RPMI8226 (cell line): ENCODE results near the gene CALCA.
"Not testable (repeated sequence)": the region's sequence is repeated elsewhere in the genome, so short reads cannot be mapped to it uniquely, and the experiment has no call there.

Source experiments
- DNase-seq: peaks from one replicate; pipeline ENCODE4 v3.0.0-alpha.2; 2015

The CALCA gene, protein sequence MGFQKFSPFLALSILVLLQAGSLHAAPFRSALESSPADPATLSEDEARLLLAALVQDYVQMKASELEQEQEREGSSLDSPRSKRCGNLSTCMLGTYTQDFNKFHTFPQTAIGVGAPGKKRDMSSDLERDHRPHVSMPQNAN

DNA sequence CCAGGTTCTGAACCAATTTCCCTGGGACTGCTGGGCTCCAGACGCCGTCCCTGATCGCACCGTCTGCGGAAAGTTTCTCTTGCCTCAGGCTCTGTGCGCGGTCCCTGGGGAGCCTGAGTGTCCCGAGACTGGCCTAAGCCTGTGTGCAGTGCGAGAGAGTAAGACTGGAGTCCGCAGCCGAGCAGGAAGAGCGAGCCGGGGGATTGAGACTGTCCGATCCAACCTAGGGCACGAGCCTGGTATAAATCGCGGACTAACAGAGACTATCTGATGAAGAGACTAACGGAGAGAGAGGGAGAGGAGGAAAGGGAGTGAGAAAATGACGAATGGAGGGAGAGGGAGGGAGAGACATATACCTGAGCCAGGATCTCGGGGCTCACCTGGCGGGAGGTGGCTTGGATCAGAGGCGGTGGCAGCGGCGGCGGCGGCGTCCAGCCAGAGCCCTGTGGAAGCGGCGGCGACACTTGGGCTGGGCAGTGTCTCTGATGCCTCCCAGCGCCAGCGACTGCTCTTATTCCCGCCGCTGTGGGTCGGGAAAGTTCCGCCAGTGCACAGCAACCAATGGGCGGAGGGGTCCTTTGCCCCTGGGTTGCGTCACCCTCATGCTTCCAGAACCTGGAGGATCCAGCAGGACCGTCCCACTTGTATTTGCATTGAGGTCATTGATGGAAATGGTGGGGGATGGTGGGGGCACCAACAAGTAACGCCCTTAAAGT, at the start of gene CALCA:
Gene CALCA, minus strand, starts transcription at position 487 of the 716 bp plus-strand sequence. CDS start 1,159 bp downstream, outside the sequence.
- DNase-seq = no peak

DNA sequence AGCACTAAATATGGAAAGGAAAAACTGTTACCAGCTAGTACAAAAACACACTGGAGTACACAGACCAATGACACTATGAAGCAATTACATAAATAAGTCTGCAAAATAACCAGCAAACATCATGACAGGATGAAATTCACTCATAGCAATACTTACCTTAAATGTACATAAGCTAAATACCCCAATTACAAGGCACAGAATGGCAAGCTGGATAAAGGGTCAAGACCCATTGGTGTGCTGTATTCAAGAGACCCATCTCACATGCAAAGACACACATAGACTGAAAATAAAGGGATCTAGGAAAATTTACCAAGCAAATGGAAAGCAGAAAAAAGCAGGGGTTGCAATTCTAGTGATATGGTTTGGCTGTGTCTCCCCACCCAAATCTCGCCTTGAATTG, 44.0 kb upstream of the CALCA start:
- DNase-seq = no peak

DNA sequence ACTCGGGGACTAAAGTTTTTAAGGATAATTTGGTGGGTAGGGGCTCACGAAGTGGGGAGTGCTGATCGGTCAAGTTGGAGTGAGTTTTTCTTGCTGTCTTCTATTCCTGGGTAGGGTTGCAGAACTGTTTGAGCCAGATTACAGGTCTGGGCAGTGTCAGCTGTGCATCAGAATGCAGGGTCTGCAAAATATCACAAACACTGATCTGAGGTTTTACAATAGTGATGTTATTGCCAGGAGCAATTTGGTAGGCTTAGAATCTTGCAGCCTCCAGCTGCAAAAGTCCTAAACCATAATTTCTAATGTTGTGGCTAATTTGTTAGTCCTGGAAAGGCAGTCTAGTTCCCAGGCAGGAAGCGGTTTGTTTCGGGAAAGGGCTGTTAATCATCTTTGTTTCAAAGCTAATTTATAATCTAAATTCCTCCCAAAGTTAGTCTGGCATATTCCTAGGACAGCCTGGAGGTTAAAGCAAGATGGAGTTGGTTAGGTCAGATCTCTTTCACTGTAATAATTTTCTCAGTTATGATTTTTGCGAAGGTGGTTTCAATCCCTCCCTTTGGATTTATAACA, 39.7 kb upstream of the CALCA start:
- DNase-seq = no peak

DNA sequence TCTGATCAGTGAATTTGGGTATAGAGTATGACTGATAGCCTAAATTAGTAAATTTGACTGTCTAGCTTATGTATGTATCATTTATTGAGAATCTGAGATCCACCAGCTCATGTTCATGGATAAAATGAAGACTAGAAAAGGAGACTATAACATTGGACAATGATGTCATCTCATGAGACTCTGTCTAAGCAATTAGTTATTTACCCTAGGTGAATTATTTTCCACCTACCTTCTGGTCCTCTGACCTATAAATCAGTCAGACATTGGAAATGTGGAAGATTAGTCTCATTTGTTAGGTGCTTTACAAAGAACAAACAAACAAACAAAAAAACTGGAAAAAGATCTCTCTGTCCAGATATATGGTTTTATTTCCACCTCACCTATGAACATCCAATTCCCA, 38.7 kb upstream of the CALCA start:
- DNase-seq = no peak

DNA sequence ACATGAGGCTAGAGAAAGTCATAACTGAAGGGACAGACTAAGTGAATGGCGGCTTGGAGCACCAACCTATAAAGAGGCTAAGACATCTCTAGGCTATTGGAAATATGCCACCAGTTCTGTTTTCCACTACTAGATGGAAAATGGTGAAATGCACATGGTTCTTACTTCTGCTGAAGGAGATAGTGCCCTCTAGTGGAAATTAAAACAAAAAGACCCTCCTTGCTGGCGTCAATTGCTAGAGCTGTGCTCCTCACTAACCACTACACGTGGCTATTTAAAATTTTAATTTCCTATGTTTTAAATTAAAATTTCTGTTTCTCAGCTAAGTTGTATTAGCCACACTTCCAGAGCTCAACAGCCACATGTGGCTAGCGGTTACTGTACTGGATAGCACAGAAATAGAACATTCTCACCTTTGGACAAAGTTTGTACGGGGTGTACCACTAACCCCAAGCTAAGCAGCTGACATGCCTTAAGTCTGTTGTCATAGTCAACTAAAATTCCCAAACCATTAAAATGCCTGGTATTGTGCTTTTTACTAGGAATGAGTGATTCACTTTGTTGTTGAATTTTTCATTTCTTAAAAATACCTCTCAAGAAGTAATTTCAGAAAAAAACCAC, 34.1 kb upstream of the CALCA start:
- DNase-seq = peak; percentile 32

DNA sequence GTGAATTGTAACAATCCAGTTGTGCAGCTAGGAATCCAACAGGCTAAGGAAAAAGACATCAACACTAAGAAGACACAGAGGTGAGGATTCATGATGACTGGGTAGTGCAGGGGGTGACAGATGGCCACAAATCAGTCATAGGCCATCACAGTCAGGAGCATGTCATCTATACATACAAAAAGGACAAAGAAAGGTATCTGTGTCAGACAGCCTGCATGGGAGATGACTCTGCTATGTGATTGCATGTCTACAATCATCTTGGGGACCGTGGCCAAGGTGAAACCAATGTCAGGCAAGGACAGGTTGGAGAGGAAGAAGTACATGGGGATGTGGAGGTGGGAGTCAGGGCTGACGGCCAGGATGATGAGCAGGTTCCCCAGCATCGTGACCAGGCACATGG, 16.0 kb upstream of the CALCA start:
- not testable (repeated sequence) for DNase-seq

DNA sequence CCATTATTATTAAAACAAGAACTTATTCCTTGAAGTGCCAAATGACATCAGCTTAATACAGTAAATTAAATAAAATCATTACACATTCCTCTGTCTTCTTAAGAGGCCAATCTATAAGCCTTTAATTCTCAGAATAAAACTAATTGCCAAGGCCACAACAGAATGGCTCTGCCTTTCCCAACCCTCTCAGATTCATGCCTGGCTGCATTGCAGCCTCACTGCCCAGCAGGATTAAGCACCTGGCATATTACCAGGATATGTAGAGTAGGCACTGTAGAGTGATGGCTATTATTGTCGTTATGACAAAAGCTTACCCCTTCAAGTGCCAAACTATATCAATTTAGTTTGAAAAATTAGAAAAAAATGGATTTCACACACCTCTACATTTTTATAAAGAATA, 9.4 kb upstream of the CALCA start:
- no peak for DNase-seq

DNA sequence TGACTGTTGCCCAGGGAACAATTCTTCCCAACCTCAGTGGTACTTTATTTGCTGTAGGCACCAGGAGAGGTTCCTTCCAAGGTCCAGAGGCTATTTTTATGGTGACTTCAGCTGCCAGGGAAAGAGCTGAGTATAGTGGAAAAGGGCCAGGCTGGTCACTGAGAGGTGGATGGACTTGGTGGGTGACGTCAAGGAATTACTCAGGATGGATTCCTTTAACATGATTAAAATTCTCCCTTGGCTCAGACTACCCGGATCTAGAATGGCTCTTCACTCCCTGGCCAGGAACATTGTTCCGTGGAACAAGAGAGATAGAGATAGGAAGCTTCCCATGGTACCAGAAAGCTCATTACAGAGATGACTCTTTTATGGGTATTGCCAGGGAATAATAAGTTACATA, 8.7 kb upstream of the CALCA start:
- no peak for DNase-seq

DNA sequence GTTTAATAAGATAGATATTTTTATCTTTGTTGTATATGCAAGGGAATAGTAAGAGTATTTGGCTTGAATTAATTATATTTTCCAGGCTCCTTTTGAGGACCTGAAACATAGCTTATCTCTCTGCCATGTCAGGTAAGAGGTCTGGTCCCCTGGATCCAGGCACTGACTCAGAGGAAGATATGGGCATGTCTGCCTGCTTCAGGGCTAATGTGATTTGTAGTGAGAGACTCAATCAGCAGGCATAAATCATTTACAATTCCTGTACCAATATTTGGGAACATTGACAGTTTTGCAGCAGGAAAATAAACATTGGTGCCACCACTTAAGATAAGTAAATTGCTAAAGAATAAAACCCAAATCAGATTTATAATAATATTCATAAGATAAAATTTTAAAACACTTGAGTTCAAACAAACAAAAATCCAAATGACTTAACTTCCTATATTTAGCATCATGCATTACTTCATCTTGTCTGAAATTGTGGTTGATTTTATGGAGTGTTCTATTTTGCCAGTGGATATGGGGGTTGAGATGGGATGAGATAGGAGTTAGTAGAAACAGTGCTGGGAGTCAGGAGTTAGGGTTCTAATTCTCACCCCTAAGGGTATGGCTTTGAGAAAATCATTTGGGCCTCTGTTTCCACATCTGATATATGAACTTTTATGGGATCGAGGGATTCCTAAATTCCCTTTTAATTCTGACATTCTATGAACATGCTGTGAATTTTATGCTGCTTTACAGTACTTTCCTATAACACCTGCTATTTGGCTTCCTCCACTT, 5.1 kb upstream of the CALCA start:
- DNase-seq = no peak

DNA sequence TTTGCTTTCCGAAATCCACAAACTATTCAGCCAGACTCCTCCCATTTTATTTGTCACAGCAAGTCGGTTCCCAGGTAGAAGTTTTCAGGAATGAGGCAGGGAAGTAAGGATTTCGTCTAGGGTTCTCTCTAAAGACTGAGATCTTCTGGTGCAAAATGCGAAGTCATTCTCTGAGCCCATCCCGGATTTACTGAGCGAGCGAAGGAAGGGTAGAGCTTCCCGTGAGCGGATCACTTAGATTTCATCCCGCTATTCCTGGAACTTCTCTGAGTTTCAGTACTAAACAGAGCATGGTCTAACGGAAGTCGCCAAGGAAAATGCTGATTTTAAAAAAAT, 3.1 kb upstream of the CALCA start:
- DNase-seq = no peak

DNA sequence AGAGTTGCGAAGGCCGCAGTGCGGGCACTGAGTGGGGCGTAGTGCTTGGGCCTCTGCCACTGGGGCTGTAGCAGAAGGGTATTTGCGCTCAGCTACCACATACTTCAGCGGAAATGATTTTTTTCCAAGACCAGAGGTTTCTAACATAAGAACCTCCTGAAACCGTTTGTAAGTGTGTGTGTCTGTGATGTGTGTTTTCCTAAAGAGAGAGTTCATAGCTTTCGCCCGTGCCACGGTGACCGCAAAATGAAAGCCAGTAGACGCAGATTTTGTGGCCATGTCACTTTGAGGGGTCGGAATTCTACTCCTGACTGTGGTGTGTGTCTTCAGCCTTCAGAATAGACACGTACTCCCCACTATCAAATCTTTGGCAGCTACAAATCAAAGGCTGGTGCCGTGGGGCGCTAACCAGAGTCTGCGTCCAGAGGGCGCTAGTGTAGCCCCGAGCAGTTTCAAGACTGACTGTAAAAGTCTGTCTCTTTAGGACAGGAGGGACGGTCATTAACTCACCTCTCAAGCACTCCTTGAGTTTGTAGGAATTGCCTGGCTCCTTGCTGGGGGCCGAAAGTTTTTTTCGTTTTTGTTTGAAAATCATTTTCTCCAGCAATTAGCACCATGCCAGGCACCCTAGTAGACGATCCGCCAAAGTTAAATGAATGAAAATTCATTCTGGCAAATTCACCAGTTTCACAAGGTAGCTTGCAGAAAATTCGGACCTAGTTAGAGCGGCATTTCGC, 2.5 kb upstream of the CALCA start:
- DNase-seq = peak; percentile 54

DNA sequence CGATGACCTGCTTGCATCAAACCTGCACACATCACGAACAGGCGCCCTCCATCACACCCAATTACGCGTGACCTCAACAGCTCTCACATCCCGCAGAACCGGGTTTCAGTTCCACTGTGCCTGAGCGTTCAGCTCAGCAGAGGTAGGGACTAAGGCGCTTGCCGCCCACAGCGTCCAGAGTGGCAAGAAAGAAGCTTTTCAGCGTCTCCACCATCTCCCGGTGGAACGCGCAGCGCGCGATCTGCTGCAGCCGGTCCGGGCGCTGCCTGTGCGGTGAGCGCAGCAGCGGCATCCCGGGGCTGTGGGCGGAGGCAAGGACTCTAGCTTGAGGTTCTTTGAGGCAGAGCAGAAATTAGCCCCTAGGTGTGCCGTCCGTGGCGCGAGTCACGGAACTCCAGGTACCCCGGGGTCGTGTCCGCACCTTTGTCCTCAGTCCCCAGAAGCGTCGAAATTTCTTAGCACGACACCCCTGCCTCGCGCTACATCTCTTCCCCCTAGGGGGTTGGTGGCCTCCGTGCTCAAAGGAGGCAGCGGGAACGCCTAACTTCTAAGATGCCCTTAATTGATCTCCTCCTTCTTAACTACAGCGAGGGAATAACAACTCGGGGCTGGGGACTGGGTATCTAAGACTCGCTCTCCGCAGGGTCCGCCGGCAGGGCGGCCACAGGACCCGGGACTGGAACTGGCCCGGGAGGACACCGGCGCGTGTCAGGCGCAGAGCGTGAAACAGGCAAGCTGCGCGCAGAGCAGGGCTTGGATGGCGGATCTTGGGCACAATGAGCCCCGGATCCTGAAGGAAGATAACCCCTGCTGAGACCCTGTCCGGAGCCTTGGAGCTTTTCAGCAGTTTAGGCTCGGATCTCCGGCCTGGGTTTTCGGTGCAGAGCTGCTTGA, 1.7 kb upstream of the CALCA start:
- DNase-seq = no peak

DNA sequence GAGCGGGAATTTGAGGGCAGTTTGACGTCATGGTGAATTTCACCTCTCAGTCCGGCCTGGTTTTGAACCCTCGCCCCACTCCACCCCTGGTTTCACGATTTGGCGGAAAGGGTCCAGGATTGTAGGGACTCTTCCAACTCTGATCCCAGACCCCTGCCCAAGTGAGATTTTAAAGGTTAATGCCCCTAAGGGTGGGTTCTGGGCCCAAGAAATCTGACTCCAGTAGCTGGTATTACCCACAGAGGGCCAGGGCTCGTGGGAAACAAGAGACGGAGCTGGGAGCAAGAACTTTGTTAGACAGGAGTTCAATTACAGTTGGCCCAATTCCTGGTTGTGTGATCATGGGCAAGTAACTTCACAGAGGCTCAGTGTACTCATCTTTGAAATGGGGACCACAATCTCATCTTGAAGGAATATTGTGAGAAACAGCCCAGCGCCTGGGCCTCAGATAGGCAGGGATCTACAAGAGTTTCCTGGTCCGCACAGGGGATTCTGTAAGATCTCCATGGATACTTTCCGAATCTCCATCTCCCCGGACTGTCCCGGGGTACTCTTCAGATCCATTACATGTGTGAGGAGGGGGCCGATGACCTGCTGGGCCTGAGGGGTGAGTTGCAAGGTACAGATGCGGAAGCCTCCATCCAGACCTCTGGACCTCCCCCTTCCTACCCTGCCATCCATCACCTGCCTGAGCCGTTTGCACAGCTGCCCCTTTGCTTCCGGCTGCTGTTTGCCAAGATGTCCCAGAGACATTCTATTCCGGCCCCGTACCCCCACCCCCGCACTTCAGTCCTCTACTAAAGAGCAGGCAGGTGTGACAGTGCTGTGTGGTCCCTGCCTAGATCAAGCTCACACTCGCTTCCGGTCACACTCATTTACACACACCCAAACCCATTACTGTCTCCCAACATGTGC, 687 bp upstream of the CALCA start:
- DNase-seq = no peak

DNA sequence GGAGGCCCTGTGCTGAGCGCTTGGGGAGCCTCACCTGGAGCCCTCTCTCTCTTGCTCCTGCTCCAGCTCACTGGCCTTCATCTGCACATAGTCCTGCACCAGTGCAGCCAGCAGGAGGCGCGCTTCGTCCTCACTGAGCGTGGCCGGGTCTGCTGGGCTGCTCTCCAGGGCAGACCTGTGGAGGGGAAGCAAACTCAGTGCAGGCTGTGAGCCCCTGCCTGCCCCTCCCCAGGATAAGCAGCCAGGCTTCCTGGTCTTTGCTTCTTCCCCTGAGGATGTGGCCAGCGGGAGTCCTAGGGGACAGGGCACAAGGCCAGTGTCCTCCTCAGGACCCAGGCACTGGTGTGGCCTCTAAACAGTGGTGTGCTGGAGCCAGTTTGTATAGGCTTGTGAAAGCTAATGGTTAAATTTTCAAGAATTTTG, 2.2 kb downstream of the CALCA start:
- peak; percentile 47 for DNase-seq

DNA sequence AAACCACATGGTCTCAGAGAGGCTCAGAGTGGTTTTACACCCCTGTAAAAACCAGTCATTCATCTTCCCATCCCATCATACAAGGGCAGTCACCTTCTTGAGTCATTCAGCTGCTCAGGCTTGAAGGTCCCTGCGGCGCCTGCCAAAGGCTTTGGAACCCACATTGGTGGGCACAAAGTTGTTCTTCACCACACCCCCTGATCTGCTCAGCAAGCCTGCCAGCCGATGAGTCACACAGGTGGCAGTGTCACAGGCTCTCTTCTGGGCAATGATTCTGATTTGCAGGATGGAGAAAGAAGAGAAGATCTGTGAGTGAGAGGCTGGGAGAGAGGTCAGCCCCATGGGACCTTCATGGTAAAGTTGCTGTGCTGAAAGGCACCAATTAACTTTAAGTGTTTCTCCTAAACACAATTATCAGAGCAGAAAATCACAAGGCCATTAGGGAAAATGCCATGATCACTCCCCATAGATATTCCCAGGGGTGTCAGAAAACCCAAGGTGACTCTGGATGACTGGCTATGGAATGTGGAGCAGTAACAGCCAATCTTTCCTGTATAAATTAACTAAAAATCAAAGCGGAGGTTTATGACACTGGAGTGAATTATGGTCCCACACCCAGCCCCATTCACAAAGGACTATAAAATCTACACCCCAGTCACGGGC, 4.4 kb downstream of the CALCA start:
- no peak for DNase-seq

DNA sequence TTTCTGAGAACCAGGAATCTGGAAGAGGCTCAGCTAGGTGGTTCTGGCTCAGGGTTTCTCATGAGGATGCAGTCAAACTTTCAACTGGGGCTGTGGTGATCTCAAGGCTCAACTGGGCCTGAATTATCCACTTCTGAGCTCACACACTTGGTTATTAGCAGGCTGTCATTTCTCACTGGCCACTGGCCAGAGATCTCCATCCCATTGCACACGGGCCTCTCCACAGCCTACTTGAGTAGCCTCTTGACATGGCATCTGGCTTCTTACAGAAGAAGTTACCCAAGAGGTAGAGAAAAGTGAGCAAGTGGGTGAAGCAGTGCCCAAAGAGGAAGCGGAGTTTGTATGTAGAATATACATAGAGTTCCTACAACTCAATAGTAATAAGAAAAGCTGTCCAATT, 16.0 kb downstream of the CALCA start:
- DNase-seq = no peak

DNA sequence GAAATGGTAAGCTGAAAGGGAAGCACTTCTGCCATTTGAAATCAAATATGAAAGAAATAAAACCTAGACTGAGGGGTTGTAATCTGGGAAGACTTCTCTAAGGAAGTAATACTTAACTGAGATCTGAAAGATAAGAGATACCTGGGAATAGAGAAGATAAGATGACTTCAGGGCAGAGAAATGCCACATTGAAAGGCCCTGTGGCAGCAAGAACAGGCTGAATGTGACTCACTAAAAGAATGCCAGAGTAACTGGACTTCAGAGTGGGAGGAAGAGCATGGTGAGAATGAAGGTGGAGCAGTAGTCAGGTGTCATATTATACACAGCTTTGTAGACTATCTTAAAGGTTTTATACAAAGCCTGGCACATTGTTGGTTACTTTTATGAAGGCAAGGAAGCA, 17.6 kb downstream of the CALCA start:
- DNase-seq = no peak

DNA sequence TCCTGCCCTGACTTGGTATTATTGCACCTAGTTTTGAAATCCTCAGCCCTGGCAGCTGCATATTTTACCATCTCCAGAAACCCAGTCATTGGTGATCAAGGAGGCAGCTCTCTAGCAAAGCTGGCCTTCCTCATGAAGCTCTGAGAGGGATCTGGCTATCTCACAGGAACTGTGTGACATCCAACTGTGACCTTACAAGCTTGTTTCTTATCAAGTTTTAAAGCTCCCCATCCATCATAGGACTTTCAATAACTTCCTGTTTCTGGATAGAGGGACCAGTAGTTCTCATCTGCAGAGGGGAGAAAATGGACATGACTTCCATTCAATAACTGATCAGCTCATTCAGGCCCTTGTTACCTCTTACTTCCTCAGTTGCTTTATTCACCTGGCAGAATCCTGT, 18.2 kb downstream of the CALCA start:
- DNase-seq = no peak

DNA sequence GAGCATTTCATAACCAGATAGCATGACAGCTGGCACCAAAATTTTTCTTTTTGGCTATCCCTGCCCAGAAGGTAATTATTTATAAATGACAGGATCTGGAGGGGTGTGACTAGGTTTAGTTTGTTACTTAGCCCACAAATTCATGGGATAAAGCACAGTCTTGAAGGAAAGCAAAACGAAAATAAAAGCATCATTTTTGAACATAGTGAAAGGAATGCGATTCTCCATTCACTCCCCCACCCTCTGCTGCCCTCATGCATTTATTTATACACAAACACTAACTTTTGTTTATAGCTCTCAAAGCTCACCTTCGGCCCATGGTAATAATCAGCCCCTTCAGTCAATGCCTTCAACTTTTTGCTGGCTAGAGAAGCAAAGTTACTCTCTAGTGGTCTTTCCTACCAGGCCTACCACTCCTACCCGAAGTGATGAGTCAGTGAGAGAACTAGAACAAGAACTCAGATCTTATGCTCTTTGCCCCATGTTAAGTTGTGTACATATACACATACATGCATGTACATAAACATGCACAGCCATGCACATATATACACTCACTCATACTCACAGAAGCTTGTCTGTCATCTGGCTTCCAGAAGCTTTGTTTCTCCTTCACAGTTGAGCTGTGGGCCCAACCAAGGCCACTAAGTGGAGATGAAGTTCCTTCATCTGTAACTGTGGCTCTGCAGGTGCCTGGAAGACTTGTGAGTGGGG, 22.6 kb downstream of the CALCA start:
- DNase-seq = no peak
